Transverse colon (tissue), 4 donors: ENCODE results near the gene HOXC5. TPM values are rescaled to one million over a fixed set of nuclear protein-coding genes. Genes with fewer than 3 reads are reported as not detected.

Source experiments
- DNase-seq: peaks from one replicate; pipeline ENCODE4 v3.0.0-alpha.2; 2019
- H3K27ac ChIP-seq, 4 donors: fragments of 200-600 bp; sonication (generic); 2 replicates each; pipeline ENCODE4 v1.5.1; 2016 to 2018; ENCODE audit warnings: inconsistent platforms in 4 of 4
- H3K27me3 ChIP-seq: fragments of 200-600 bp; sonication (generic); 2 replicates; pipeline ENCODE4 v1.5.1; 2017; ENCODE audit warnings: inconsistent platforms
- H3K36me3 ChIP-seq, 4 donors: fragments of 200-600 bp; sonication (generic); 2 replicates each; pipeline ENCODE4 v1.5.1; 2017 to 2019; ENCODE audit warnings: inconsistent platforms in 4 of 4
- H3K4me1 ChIP-seq, 4 donors: fragments of 200-600 bp; sonication (generic); 2 replicates each; pipeline ENCODE4 v1.5.1; 2017 to 2020; ENCODE audit warnings: inconsistent platforms in 4 of 4
- H3K4me3 ChIP-seq, 4 donors: fragments of 200-600 bp; sonication (generic); 1 replicate in 1 of 4; 2 replicates in 3 of 4; pipeline versions ENCODE4 v1.5.1 to v1.6.1; 2017 to 2019; ENCODE audit warnings: inconsistent platforms in 4 of 4
- H3K9me3 ChIP-seq, 2 donors: fragments of 200-600 bp; sonication (generic); 2 replicates each; pipeline ENCODE4 v1.5.1; 2017 to 2019; ENCODE audit warnings: inconsistent platforms in 2 of 2
- CTCF ChIP-seq, 5 experiments: fragments of 200-600 bp in 3 of 5; fragments of 450-650 bp in 2 of 5; sonication (generic) in 3 of 5; IDR thresholded peaks; 1 replicate in 2 of 5; 2 replicates in 3 of 5; pipeline ENCODE4 v1.5.1; 2016 to 2017; ENCODE audit warnings: antibody characterized with exemption in 5 of 5, inconsistent platforms in 3 of 5, mild to moderate bottlenecking in 2 of 5, moderate library complexity in 1 of 5
- EP300 ChIP-seq: sonication (generic); formaldehyde crosslinking; IDR thresholded peaks from one replicate; pipeline ENCODE4 v1.6.1; 2017; ENCODE audit warnings: antibody characterized with exemption, low read depth
- POLR2A ChIP-seq: fragments of 450-650 bp; IDR thresholded peaks from one replicate; pipeline ENCODE4 v1.6.1; 2016; ENCODE audit warnings: antibody characterized with exemption, mild to moderate bottlenecking, moderate library complexity
- POLR2AphosphoS5 ChIP-seq, 3 donors: sonication (generic); formaldehyde crosslinking; IDR thresholded peaks; one replicate each; pipeline ENCODE4 v1.6.1; 2016; ENCODE audit warnings: antibody characterized with exemption in 3 of 3
- WGBS, 2 donors: methylation state at CpG; one replicate each; pipeline ENCODE4 v1.1.5; 2018; ENCODE audit warnings: low coverage in 1 of 2; 5-methylcytosine and 5-hydroxymethylcytosine counted together
- in situ Hi-C, 4 donors: fragments of 200-750 bp; cut with MboI; loops; one replicate each; pipeline versions ENCODE4 v1.15.0 to v1.15.1; 2017; ENCODE audit warnings: low sequenced_read_pairs in 3 of 4, low pct_ligation_motif_present in 1 of 4, low pct_unique_long_range_greater_than_20kb in 1 of 4
- intact Hi-C: fragments of 100-400 bp; cut with DNase I; formaldehyde crosslinking; loops from one replicate; pipeline ENCODE4 v1.15.1; 2023; ENCODE audit warnings: low total_unique reads
- total RNA-seq, 4 donors: library from RNA; depleted of rRNA; stranded (reverse); fragments of >200 nt; gene quantifications; one replicate each; pipeline ENCODE4 v1.1.0, GENCODE V29; 2016

HOXC5 gene
- total RNA-seq, 4 donors from 2014 or later, result 0.27 to 0.60 TPM; not detected in 2

- Histone ChIP-seq H3K9me3 (no peaks in the 10 kb centered on the region), H3K36me3 (no peaks in the 10 kb centered on the region), H3K4me3 (no peak overlapping the region), H3K4me1 (peaks cover 0 to 29% (median 18%) of the 10 kb centered on the region in 4 donors), H3K27ac (no peak overlapping the region), H3K27me3 (peaks cover 98% of the 10 kb centered on the region)
- in situ Hi-C loops, result no loop called here
- 3 to 9% methylated on average over 6 to 17 of the region's 17 CpGs for WGBS, 2 donors
- intact Hi-C loops, result no loop called here
- TF ChIP-seq POLR2AphosphoS5 (IDR thresholded peaks at IDR 0.05) (no peak), POLR2A (no peak), EP300 (no peak), CTCF (IDR thresholded peaks at IDR 0.05) (no peak)
- no peak for DNase-seq
Measured at GRCh38 chr12:54010972-54011664, 21.7 kb upstream of the HOXC5 start.

DNA sequence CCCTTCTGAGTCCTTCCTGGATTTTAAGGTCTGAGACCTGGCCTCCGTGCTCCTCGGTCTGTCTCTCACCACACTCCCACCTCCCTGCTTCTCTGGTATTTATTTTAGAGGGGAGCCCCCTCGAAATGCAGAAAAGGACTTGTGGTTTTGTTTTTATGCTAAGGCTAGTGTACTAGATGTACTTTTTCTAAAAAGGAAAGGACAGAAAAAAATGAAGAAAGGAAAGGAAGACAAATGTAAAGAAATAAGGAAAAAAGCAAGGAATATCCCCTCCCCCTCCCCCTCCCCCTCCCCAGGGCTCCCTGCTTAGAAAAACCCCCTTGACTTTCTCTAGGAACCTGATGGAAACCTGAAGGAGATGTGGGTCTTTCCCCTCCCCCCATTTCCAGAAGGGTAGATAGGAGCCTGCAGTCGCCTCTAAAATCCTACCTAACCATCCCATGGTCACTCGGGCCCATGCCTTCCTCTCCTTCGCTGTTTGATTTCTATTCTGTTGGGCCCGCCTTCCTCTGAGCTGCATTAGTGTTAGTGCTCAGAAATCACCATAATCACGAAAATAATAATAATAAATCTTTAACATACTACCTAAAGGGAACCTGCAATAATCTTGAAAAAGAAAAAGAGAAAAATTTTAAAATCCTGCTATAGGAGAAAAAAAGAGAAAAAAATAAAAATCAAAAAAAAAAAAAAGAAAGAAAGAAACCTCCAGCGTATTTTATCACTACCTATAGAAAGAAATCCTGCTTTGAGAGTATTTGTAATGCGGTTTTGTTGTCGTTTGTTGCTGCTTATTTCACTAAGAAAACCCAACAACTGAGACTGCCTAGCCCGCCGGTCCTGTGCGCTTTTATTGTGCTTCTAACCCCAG is 21.0 kb upstream of the HOXC5 start:
- H3K27ac ChIP-seq, result no peak overlapping the region
- no peaks in the 10 kb centered on the region for H3K9me3 ChIP-seq
- DNase-seq, result no peak
- TF ChIP-seq POLR2AphosphoS5 (IDR thresholded peaks at IDR 0.05) (no peak), POLR2A (no peak), EP300 (no peak), CTCF (IDR thresholded peaks at IDR 0.05) (no peak)
- in situ Hi-C loops (no loop called here), intact Hi-C loops (no loop called here)
- H3K36me3 ChIP-seq, result no peaks in the 10 kb centered on the region
- WGBS, 2 donors, result 28 to 38% methylated on average over 14 of the region's 14 CpGs
- peaks cover 6 to 29% (median 19%) of the 10 kb centered on the region in 4 donors for H3K4me1 ChIP-seq
- H3K27me3 ChIP-seq, result peaks cover 98% of the 10 kb centered on the region
- H3K4me3 ChIP-seq, result no peak overlapping the region

- Histone ChIP-seq H3K27me3 (peaks cover 98% of the 10 kb centered on the region), H3K36me3 (no peaks in the 10 kb centered on the region), H3K27ac (no peak overlapping the region), H3K9me3 (no peaks in the 10 kb centered on the region), H3K4me1 (peaks cover 13 to 39% (median 27%) of the 10 kb centered on the region in 4 donors), H3K4me3 (no peak overlapping the region)
- DNase-seq, result no peak
- no peak for TF ChIP-seq EP300
- no peak for TF ChIP-seq POLR2A
- TF ChIP-seq POLR2AphosphoS5 (IDR thresholded peaks at IDR 0.05), result no peak
- no peak for TF ChIP-seq CTCF (IDR thresholded peaks at IDR 0.05)
- intact Hi-C loops, result no loop called here
- WGBS, 2 donors, result 28 to 39% methylated on average over 5 to 6 of the region's 6 CpGs
- in situ Hi-C loops, result no loop called here
Measured at GRCh38 chr12:54012631-54013409, 20.0 kb upstream of the HOXC5 start.
